Liver (tissue), 9 donors: ENCODE data around the gene KRT4. TPM values are rescaled to one million over a fixed set of nuclear protein-coding genes. Genes with fewer than 3 reads are reported as not detected.

Source experiments
- DNase-seq: peaks from one replicate; pipeline ENCODE4 v3.0.0-alpha.2; 2017; ENCODE audit warnings: low spot score
- H3K27ac ChIP-seq, 2 donors: one replicate each; pipeline ENCODE4 v1.7.0; 2013; ENCODE audit warnings: inconsistent platforms in 2 of 2, low read length in 2 of 2, control low read depth in 1 of 2, low read depth in 1 of 2, mild to moderate bottlenecking in 1 of 2
- H3K27me3 ChIP-seq, 4 donors: one replicate each; pipeline versions ENCODE4 v1.6.1 to v1.7.0; 2013; ENCODE audit warnings: low read length in 3 of 4, inconsistent platforms in 1 of 4, mild to moderate bottlenecking in 1 of 4, moderate library complexity in 1 of 4; ENCODE audit not compliant: control insufficient read depth in 4 of 4, insufficient read depth in 4 of 4
- H3K36me3 ChIP-seq, 4 donors: one replicate each; pipeline versions ENCODE4 v1.6.1 to v1.7.0; 2013; ENCODE audit warnings: low read length in 3 of 4, mild to moderate bottlenecking in 3 of 4, low read depth in 1 of 4, moderate library complexity in 1 of 4; ENCODE audit not compliant: control insufficient read depth in 4 of 4, insufficient read depth in 3 of 4
- H3K4me1 ChIP-seq, 4 donors: one replicate each; pipeline versions ENCODE4 v1.6.1 to v1.7.0; 2013; ENCODE audit warnings: low read length in 3 of 4, mild to moderate bottlenecking in 3 of 4, moderate library complexity in 1 of 4; ENCODE audit not compliant: control insufficient read depth in 4 of 4, insufficient read depth in 4 of 4
- H3K4me3 ChIP-seq, 3 donors: one replicate each; pipeline versions ENCODE4 v1.6.1 to v1.7.0; 2013; ENCODE audit warnings: low read length in 3 of 3, control low read depth in 1 of 3, low read depth in 1 of 3, mild to moderate bottlenecking in 1 of 3
- H3K9ac ChIP-seq, 2 donors: one replicate each; pipeline ENCODE4 v1.7.0; 2013; ENCODE audit warnings: low read length in 2 of 2, mild to moderate bottlenecking in 2 of 2, moderate library complexity in 2 of 2, control low read depth in 1 of 2, low read depth in 1 of 2
- H3K9me3 ChIP-seq, 4 donors: one replicate each; pipeline versions ENCODE4 v1.6.1 to v1.7.0; 2013; ENCODE audit warnings: low read length in 3 of 4; ENCODE audit not compliant: control insufficient read depth in 4 of 4
- EGR1 ChIP-seq, 2 donors: IDR thresholded peaks; 2 replicates each; pipeline ENCODE4 v1.6.1; 2016 to 2018; ENCODE audit warnings: antibody characterized with exemption in 2 of 2, low read depth in 2 of 2
- FOXA1 ChIP-seq: IDR thresholded peaks from 2 replicates; pipeline ENCODE4 v1.6.1; 2016; ENCODE audit warnings: antibody characterized with exemption
- FOXA2 ChIP-seq: IDR thresholded peaks from 2 replicates; pipeline ENCODE4 v1.6.1; 2016; ENCODE audit warnings: antibody characterized with exemption
- HNF4A ChIP-seq, 2 donors: conservative IDR thresholded peaks; 2 replicates each; pipeline ENCODE4 v1.6.1; 2016; ENCODE audit warnings: antibody characterized with exemption in 2 of 2, mild to moderate bottlenecking in 2 of 2
- HNF4G ChIP-seq: IDR thresholded peaks from 2 replicates; pipeline ENCODE4 v1.6.1; 2016; ENCODE audit warnings: antibody characterized with exemption
- JUND ChIP-seq, 2 donors: IDR thresholded peaks; 2 replicates each; pipeline ENCODE4 v1.6.1; 2016; ENCODE audit warnings: antibody characterized with exemption in 2 of 2
- NR2F2 ChIP-seq: IDR thresholded peaks from 2 replicates; pipeline ENCODE4 v1.6.1; 2016; ENCODE audit warnings: antibody characterized with exemption
- RAD21 ChIP-seq, 2 donors: IDR thresholded peaks; 2 replicates each; pipeline ENCODE4 v1.6.1; 2016; ENCODE audit warnings: antibody characterized with exemption in 2 of 2, mild to moderate bottlenecking in 2 of 2
- RXRA ChIP-seq, 2 donors: IDR thresholded peaks; 2 replicates each; pipeline ENCODE4 v1.6.1; 2017 to 2018; ENCODE audit warnings: antibody characterized with exemption in 2 of 2, mild to moderate bottlenecking in 1 of 2
- SP1 ChIP-seq: IDR thresholded peaks from 2 replicates; pipeline ENCODE4 v1.6.1; 2018; ENCODE audit warnings: antibody characterized with exemption, mild to moderate bottlenecking
- TAF1 ChIP-seq: conservative IDR thresholded peaks from 2 replicates; pipeline ENCODE4 v1.6.1; 2016; ENCODE audit warnings: antibody characterized with exemption, mild to moderate bottlenecking
- YY1 ChIP-seq: IDR thresholded peaks from 2 replicates; pipeline ENCODE4 v1.6.1; 2016; ENCODE audit warnings: antibody characterized with exemption, mild to moderate bottlenecking
- WGBS: extraction: QIAGEN DNeasy Blood & Tissue Kit; methylation state at CpG from one replicate; pipeline ENCODE4 v1.1.7; 2013; 5-methylcytosine and 5-hydroxymethylcytosine counted together
- polyA plus RNA-seq, 2 donors: library from polyadenylated mRNA; stranded (reverse) in 1 of 2; unstranded in 1 of 2; fragments of 200-250 nt in 1 of 2; fragments of >200 nt in 1 of 2; fragmentation: Nextera tagmentation in 1 of 2; extraction: Ambion mirVana in 1 of 2; gene quantifications; one replicate each; pipeline versions ENCODE4 v1.2.1 to v1.2.3, GENCODE V29; 2013 to 2015
- total RNA-seq, 2 donors: library from RNA; depleted of rRNA; stranded (reverse); fragments of >200 nt; gene quantifications; one replicate each; pipeline ENCODE4 v1.2.3, GENCODE V29; 2014
- TF ChIP-seq, protein P1 (sequence below): fragments of 150-350 bp; IDR thresholded peaks from 2 replicates; pipeline ENCODE4 v1.5.1; 2017; ENCODE audit warnings: improper control_type of control experiment, low read depth, low read length; ENCODE audit not compliant: missing input control
- TF ChIP-seq, protein P2 (sequence below): IDR thresholded peaks from 2 replicates; pipeline ENCODE4 v1.6.1; 2016; ENCODE audit warnings: antibody characterized with exemption
- TF ChIP-seq, protein P3 (sequence below): IDR thresholded peaks from 2 replicates; pipeline ENCODE4 v1.6.1; 2016; ENCODE audit warnings: antibody characterized with exemption, mild to moderate bottlenecking
- TF ChIP-seq, protein P4 (sequence below): IDR thresholded peaks from 2 replicates; pipeline ENCODE4 v1.6.1; 2016; ENCODE audit warnings: antibody characterized with exemption
- TF ChIP-seq, protein P5 (sequence below): IDR thresholded peaks from 2 replicates; pipeline ENCODE4 v1.6.1; 2016; ENCODE audit warnings: antibody characterized with exemption
- donor health status: healthy.
- donor health status: healthy.
- donor health status: healthy.
- donor health status: healthy.
- donor health status: healthy.

The KRT4 gene
- total and polyA plus RNA-seq, 4 donors = 0.05 to 0.23 TPM; not detected in 2

DNA sequence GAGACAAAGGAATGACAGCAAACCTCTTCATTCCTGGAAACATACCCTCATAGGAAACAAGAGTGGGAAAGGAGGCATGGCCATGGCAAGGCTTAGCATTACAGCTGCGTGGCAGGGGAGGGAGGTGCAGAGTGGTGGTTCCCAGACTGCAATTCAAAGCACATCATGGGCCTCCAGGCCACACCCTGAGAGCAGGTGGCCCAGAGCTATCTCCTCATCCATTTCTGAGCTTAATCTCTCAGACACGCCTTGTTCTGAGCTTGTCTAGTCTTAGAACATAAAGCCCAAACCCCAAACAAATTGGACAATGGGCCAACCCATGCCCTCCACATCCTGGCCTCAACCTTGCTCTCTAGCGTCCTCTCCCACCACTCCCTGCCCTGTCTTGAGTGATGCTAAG, 12.1 kb downstream of the KRT4 start:
- Histone ChIP-seq H3K27me3 (no peaks in the 10 kb centered on the region), H3K36me3 (no peaks in the 10 kb centered on the region), H3K9me3 (no peaks in the 10 kb centered on the region), H3K27ac (no peak overlapping the region), H3K9ac (no peak overlapping the region), H3K4me1 (no peaks in the 10 kb centered on the region), H3K4me3 (no peak overlapping the region)
- TF ChIP-seq HNF4G = no peak
- TF ChIP-seq, protein P1, sequence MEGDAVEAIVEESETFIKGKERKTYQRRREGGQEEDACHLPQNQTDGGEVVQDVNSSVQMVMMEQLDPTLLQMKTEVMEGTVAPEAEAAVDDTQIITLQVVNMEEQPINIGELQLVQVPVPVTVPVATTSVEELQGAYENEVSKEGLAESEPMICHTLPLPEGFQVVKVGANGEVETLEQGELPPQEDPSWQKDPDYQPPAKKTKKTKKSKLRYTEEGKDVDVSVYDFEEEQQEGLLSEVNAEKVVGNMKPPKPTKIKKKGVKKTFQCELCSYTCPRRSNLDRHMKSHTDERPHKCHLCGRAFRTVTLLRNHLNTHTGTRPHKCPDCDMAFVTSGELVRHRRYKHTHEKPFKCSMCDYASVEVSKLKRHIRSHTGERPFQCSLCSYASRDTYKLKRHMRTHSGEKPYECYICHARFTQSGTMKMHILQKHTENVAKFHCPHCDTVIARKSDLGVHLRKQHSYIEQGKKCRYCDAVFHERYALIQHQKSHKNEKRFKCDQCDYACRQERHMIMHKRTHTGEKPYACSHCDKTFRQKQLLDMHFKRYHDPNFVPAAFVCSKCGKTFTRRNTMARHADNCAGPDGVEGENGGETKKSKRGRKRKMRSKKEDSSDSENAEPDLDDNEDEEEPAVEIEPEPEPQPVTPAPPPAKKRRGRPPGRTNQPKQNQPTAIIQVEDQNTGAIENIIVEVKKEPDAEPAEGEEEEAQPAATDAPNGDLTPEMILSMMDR = no peak
- no peak for DNase-seq
- WGBS = 64% methylated on average over 3 of the region's 3 CpGs

DNA sequence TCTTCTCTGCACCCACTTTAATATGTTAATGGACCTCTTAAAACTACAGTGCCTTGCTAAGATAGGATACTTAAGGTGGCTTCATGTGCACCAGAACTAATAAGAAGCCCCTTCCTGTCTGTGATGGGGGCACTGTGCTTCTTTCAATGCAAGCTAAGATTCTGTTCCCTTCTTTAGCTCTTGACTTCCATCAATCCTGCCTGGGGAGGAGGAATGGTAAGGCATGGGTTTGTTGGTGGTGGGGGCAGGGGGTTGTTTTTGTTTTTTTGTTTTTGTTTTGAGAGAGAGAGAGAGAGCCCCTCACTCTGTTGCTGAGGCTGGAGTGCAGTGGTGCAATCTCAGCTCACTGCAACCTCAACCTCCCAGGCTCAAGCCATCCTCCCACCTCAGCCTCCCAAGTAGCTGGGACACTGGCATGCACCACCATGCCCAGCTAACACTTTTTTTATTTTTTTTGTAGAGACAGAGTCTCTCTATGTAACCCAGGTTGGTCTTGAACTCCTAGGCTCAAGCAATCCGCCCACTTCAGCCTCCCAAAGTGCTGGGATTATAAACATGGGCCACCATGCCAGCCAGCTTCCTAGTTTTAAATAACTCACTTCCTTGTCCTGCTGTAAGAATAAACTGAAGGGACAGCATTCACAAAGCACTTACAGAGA, 13.5 kb downstream of the KRT4 start:
- 80% methylated on average over 1 of the region's 1 CpG for WGBS
- H3K9ac ChIP-seq = no peak overlapping the region
- no peak overlapping the region for H3K4me3 ChIP-seq
- no peak for DNase-seq
- H3K27ac ChIP-seq = no peak overlapping the region
- H3K4me1 ChIP-seq = no peaks in the 10 kb centered on the region
- no peaks in the 10 kb centered on the region for H3K9me3 ChIP-seq
- H3K27me3 ChIP-seq = no peaks in the 10 kb centered on the region
- no peaks in the 10 kb centered on the region for H3K36me3 ChIP-seq
- TF ChIP-seq RXRA (IDR thresholded peaks at IDR 0.05) (no peak), TAF1 (no peak), FOXA2 (no peak), YY1 (no peak), RAD21 (IDR thresholded peaks at IDR 0.05) (no peak)
- TF ChIP-seq, protein P1 = no peak

DNA sequence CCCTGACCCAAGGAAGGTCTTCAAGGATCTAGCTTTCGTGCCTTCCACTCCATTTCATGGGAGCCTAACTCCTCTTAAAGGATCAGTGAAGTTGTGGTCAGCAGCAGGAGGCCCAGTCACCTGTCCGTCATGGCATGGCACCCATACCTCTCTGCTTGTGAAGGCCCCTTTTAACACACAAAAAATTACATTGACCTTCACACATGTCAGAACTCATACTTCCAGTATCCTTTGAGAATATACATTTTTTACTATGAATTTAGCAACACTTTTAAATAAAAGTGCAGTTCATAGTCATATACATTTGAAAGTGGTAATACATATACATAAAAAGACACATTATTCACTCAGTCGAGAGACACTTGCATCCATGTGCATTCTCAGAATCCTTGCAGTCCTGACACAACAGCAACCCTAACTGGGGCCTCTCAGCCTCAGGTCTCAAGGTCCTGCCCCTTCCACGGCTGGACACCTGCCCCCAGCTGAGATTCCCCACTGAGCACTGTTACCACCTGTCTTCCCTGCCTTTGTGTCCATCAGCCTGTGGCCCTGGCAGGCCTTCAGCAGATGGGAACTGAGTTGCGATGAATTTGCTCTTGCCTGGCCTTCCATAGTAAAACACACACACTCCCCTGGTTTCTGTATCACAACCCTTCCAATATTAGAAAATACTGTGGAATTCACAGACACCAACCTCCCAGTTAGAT, 14.3 kb downstream of the KRT4 start:
- 81% methylated on average over 5 of the region's 5 CpGs for WGBS
- Histone ChIP-seq H3K27me3 (no peaks in the 10 kb centered on the region), H3K4me3 (no peak overlapping the region), H3K9ac (no peak overlapping the region), H3K4me1 (no peaks in the 10 kb centered on the region), H3K27ac (no peak overlapping the region), H3K9me3 (no peaks in the 10 kb centered on the region), H3K36me3 (no peaks in the 10 kb centered on the region)
- DNase-seq = no peak
- no peak for TF ChIP-seq FOXA1
- TF ChIP-seq YY1 = no peak
- TF ChIP-seq, protein P2, sequence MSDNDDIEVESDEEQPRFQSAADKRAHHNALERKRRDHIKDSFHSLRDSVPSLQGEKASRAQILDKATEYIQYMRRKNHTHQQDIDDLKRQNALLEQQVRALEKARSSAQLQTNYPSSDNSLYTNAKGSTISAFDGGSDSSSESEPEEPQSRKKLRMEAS = no peak
- no peak for TF ChIP-seq RXRA (IDR thresholded peaks at IDR 0.05)
- TF ChIP-seq, protein P3, sequence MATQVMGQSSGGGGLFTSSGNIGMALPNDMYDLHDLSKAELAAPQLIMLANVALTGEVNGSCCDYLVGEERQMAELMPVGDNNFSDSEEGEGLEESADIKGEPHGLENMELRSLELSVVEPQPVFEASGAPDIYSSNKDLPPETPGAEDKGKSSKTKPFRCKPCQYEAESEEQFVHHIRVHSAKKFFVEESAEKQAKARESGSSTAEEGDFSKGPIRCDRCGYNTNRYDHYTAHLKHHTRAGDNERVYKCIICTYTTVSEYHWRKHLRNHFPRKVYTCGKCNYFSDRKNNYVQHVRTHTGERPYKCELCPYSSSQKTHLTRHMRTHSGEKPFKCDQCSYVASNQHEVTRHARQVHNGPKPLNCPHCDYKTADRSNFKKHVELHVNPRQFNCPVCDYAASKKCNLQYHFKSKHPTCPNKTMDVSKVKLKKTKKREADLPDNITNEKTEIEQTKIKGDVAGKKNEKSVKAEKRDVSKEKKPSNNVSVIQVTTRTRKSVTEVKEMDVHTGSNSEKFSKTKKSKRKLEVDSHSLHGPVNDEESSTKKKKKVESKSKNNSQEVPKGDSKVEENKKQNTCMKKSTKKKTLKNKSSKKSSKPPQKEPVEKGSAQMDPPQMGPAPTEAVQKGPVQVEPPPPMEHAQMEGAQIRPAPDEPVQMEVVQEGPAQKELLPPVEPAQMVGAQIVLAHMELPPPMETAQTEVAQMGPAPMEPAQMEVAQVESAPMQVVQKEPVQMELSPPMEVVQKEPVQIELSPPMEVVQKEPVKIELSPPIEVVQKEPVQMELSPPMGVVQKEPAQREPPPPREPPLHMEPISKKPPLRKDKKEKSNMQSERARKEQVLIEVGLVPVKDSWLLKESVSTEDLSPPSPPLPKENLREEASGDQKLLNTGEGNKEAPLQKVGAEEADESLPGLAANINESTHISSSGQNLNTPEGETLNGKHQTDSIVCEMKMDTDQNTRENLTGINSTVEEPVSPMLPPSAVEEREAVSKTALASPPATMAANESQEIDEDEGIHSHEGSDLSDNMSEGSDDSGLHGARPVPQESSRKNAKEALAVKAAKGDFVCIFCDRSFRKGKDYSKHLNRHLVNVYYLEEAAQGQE = no peak
- TF ChIP-seq TAF1 = no peak
- TF ChIP-seq FOXA2 = no peak
- TF ChIP-seq EGR1 (IDR thresholded peaks at IDR 0.05; ENCODE audit: low read depth in 2 of 2) = no peak
- TF ChIP-seq JUND (IDR thresholded peaks at IDR 0.05) = no peak
- no peak for TF ChIP-seq NR2F2
- TF ChIP-seq HNF4G = no peak
- TF ChIP-seq HNF4A (conservative IDR thresholded peaks at IDR 0.05) = no peak
- no peak for TF ChIP-seq SP1
- TF ChIP-seq, protein P4, sequence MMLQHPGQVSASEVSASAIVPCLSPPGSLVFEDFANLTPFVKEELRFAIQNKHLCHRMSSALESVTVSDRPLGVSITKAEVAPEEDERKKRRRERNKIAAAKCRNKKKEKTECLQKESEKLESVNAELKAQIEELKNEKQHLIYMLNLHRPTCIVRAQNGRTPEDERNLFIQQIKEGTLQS = no peak
- TF ChIP-seq, protein P5, sequence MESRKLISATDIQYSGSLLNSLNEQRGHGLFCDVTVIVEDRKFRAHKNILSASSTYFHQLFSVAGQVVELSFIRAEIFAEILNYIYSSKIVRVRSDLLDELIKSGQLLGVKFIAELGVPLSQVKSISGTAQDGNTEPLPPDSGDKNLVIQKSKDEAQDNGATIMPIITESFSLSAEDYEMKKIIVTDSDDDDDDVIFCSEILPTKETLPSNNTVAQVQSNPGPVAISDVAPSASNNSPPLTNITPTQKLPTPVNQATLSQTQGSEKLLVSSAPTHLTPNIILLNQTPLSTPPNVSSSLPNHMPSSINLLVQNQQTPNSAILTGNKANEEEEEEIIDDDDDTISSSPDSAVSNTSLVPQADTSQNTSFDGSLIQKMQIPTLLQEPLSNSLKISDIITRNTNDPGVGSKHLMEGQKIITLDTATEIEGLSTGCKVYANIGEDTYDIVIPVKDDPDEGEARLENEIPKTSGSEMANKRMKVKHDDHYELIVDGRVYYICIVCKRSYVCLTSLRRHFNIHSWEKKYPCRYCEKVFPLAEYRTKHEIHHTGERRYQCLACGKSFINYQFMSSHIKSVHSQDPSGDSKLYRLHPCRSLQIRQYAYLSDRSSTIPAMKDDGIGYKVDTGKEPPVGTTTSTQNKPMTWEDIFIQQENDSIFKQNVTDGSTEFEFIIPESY = no peak
- TF ChIP-seq RAD21 (IDR thresholded peaks at IDR 0.05) = no peak
